ENCODE results near the gene AKAP12.
"Not testable (repeated sequence)": the region's sequence is repeated elsewhere in the genome, so short reads cannot be mapped to it uniquely, and the experiment has no call there.

AKAP12 gene

GRCh38 chr6:151310852-151311767, 71.3 kb downstream of the AKAP12 start:
- no peak for DNase-seq (ENCODE audit: low read depth, low spot score)
- H3K9ac ChIP-seq (ENCODE audit: insufficient read length, low read depth): no peak overlapping the region
- no peaks in the 10 kb centered on the region for H3K9me3 ChIP-seq (ENCODE audit: insufficient read depth, low read length)
- no peaks in the 10 kb centered on the region for H3K27me3 ChIP-seq (ENCODE audit: insufficient read depth, insufficient read length)
- no peak for TF ChIP-seq YY1 (IDR thresholded peaks at IDR 0.05; ENCODE audit: insufficient read depth, insufficient read length)
- TF ChIP-seq SUZ12 (IDR thresholded peaks at IDR 0.05; ENCODE audit: extremely low read depth, insufficient read depth, insufficient read length): no peak
- TF ChIP-seq ZNF274 (IDR thresholded peaks at IDR 0.05; ENCODE audit: low read depth, low read length): no peak
- H3K36me3 ChIP-seq (ENCODE audit: insufficient read depth, insufficient read length, low read length): peaks cover 8% of the 10 kb centered on the region
- H3K4me1 ChIP-seq (ENCODE audit: insufficient read depth, insufficient read length): no peaks in the 10 kb centered on the region
- no peak overlapping the region for H3K4me3 ChIP-seq (ENCODE audit: insufficient read length, low read depth)

GRCh38 chr6:151313066-151313491, 73.3 kb downstream of the AKAP12 start:
- no peak for DNase-seq (ENCODE audit: low read depth, low spot score)
- Histone ChIP-seq H3K4me3 (ENCODE audit: insufficient read length, low read depth) (no peak overlapping the region), H3K9ac (ENCODE audit: insufficient read length, low read depth) (no peak overlapping the region), H3K9me3 (ENCODE audit: insufficient read depth, low read length) (no peaks in the 10 kb centered on the region), H3K27me3 (ENCODE audit: insufficient read depth, insufficient read length) (no peaks in the 10 kb centered on the region), H3K4me1 (ENCODE audit: insufficient read depth, insufficient read length) (no peaks in the 10 kb centered on the region), H3K36me3 (ENCODE audit: insufficient read depth, insufficient read length, low read length) (peaks cover 3% of the 10 kb centered on the region)
- no peak for TF ChIP-seq ZNF274 (IDR thresholded peaks at IDR 0.05; ENCODE audit: low read depth, low read length)
- no peak for TF ChIP-seq YY1 (IDR thresholded peaks at IDR 0.05; ENCODE audit: insufficient read depth, insufficient read length)
- TF ChIP-seq SUZ12 (IDR thresholded peaks at IDR 0.05; ENCODE audit: extremely low read depth, insufficient read depth, insufficient read length): no peak

GRCh38 chr6:151315661-151316060, 75.9 kb downstream of the AKAP12 start:
- not testable (repeated sequence) for H3K9me3 ChIP-seq (ENCODE audit: insufficient read depth, low read length); H3K9ac ChIP-seq (ENCODE audit: insufficient read length, low read depth); H3K36me3 ChIP-seq (ENCODE audit: insufficient read depth, insufficient read length, low read length); DNase-seq (ENCODE audit: low read depth, low spot score); H3K4me3 ChIP-seq (ENCODE audit: insufficient read length, low read depth); H3K4me1 ChIP-seq (ENCODE audit: insufficient read depth, insufficient read length); H3K27me3 ChIP-seq (ENCODE audit: insufficient read depth, insufficient read length)

GRCh38 chr6:151317103-151317994, 77.6 kb downstream of the AKAP12 start:
- no peaks in the 10 kb centered on the region for H3K36me3 ChIP-seq (ENCODE audit: insufficient read depth, insufficient read length, low read length)
- no peaks in the 10 kb centered on the region for H3K27me3 ChIP-seq (ENCODE audit: insufficient read depth, insufficient read length)
- H3K9ac ChIP-seq (ENCODE audit: insufficient read length, low read depth): no peak overlapping the region
- TF ChIP-seq SUZ12 (IDR thresholded peaks at IDR 0.05; ENCODE audit: extremely low read depth, insufficient read depth, insufficient read length) (no peak), ZNF274 (IDR thresholded peaks at IDR 0.05; ENCODE audit: low read depth, low read length) (no peak), YY1 (IDR thresholded peaks at IDR 0.05; ENCODE audit: insufficient read depth, insufficient read length) (no peak)
- H3K4me3 ChIP-seq (ENCODE audit: insufficient read length, low read depth): no peak overlapping the region
- H3K9me3 ChIP-seq (ENCODE audit: insufficient read depth, low read length): no peaks in the 10 kb centered on the region
- no peaks in the 10 kb centered on the region for H3K4me1 ChIP-seq (ENCODE audit: insufficient read depth, insufficient read length)
- DNase-seq (ENCODE audit: low read depth, low spot score): no peak

- Histone ChIP-seq H3K36me3 (ENCODE audit: insufficient read depth, insufficient read length, low read length) (no peaks in the 10 kb centered on the region), H3K4me3 (ENCODE audit: insufficient read length, low read depth) (no peak overlapping the region), H3K27me3 (ENCODE audit: insufficient read depth, insufficient read length) (no peaks in the 10 kb centered on the region), H3K9ac (ENCODE audit: insufficient read length, low read depth) (no peak overlapping the region), H3K4me1 (ENCODE audit: insufficient read depth, insufficient read length) (no peaks in the 10 kb centered on the region), H3K9me3 (ENCODE audit: insufficient read depth, low read length) (no peaks in the 10 kb centered on the region)
- TF ChIP-seq SUZ12 (IDR thresholded peaks at IDR 0.05; ENCODE audit: extremely low read depth, insufficient read depth, insufficient read length) (no peak), ZNF274 (IDR thresholded peaks at IDR 0.05; ENCODE audit: low read depth, low read length) (no peak), YY1 (IDR thresholded peaks at IDR 0.05; ENCODE audit: insufficient read depth, insufficient read length) (no peak)
- no peak for DNase-seq (ENCODE audit: low read depth, low spot score)
Measured at GRCh38 chr6:151317995-151318365, 78.2 kb downstream of the AKAP12 start.

GRCh38 chr6:151320140-151320539, 80.4 kb downstream of the AKAP12 start:
- TF ChIP-seq SUZ12 (IDR thresholded peaks at IDR 0.05; ENCODE audit: extremely low read depth, insufficient read depth, insufficient read length): no peak
- no peak for TF ChIP-seq ZNF274 (IDR thresholded peaks at IDR 0.05; ENCODE audit: low read depth, low read length)
- no peak for TF ChIP-seq YY1 (IDR thresholded peaks at IDR 0.05; ENCODE audit: insufficient read depth, insufficient read length)
- Histone ChIP-seq H3K9me3 (ENCODE audit: insufficient read depth, low read length) (no peaks in the 10 kb centered on the region), H3K27me3 (ENCODE audit: insufficient read depth, insufficient read length) (no peaks in the 10 kb centered on the region), H3K4me3 (ENCODE audit: insufficient read length, low read depth) (no peak overlapping the region), H3K36me3 (ENCODE audit: insufficient read depth, insufficient read length, low read length) (no peaks in the 10 kb centered on the region), H3K4me1 (ENCODE audit: insufficient read depth, insufficient read length) (no peaks in the 10 kb centered on the region), H3K9ac (ENCODE audit: insufficient read length, low read depth) (no peak overlapping the region)
- no peak for DNase-seq (ENCODE audit: low read depth, low spot score)

- Histone ChIP-seq H3K4me1 (ENCODE audit: insufficient read depth, insufficient read length) (no peaks in the 10 kb centered on the region), H3K4me3 (ENCODE audit: insufficient read length, low read depth) (no peak overlapping the region), H3K9ac (ENCODE audit: insufficient read length, low read depth) (no peak overlapping the region), H3K36me3 (ENCODE audit: insufficient read depth, insufficient read length, low read length) (no peaks in the 10 kb centered on the region), H3K9me3 (ENCODE audit: insufficient read depth, low read length) (no peaks in the 10 kb centered on the region), H3K27me3 (ENCODE audit: insufficient read depth, insufficient read length) (no peaks in the 10 kb centered on the region)
- TF ChIP-seq SUZ12 (IDR thresholded peaks at IDR 0.05; ENCODE audit: extremely low read depth, insufficient read depth, insufficient read length) (no peak), YY1 (IDR thresholded peaks at IDR 0.05; ENCODE audit: insufficient read depth, insufficient read length) (no peak), ZNF274 (IDR thresholded peaks at IDR 0.05; ENCODE audit: low read depth, low read length) (no peak)
- DNase-seq (ENCODE audit: low read depth, low spot score): no peak
Measured at GRCh38 chr6:151321438-151321837, 81.7 kb downstream of the AKAP12 start.
